K562 (cell line): ENCODE results near the gene PLD6. TPM values are rescaled to one million over a fixed set of nuclear protein-coding genes. Genes with fewer than 3 reads are reported as not detected.

ENCODE experiments used
- ATAC-seq: fragments of 200-7000 bp; cut with Tn5 transposase; 3 replicates; pipeline ENCODE4 v1.9.1; 2020; ENCODE audit warnings: moderate library complexity
- BruUV-seq: library from RNA; stranded (reverse); fragments of 400-500 nt; replicated peaks from 2 replicates; lab custom pipeline; 2021; lab: Mats Ljungman, UMichigan
- CTCF ChIA-PET: fragments of 300-600 bp; formaldehyde crosslinking; extraction: SDS; loops from one replicate; lab custom pipeline; 2021; ENCODE audit warnings: low intra/inter-chr PET ratio; lab: Yijun Ruan, JAX
- POLR2A ChIA-PET: fragments of 300-600, 350-650 bp; sonication (Branson Sonifier 250); formaldehyde crosslinking; extraction: SDS; loops from one replicate; lab custom pipeline; 2021; ENCODE audit warnings: antibody characterized with exemption, inconsistent platforms; lab: Yijun Ruan, JAX
- DNase-seq, 4 experiments: peaks; one replicate each; pipeline versions ENCODE4 v3.0.0 to v3.0.0-alpha.2; 2011 to 2018; ENCODE audit warnings: low spot score in 3 of 4, mixed read lengths in 3 of 4; ENCODE audit errors: extremely low read depth in 1 of 4
- FAIRE-seq: peaks from 2 replicates; lab custom pipeline; 2011; peaks lifted over from hg19 to GRCh38; lab: Jason Lieb, UNC
- H2AFZ ChIP-seq: 2 replicates; pipeline ENCODE4 v1.6.0; 2011; ENCODE audit warnings: low read depth, low read length, control low read depth, inconsistent platforms
- H3K27ac ChIP-seq: fragments of 200-600 bp; 3 replicates; pipeline ENCODE4 v1.8.0; 2011; ENCODE audit warnings: low read depth, mild to moderate bottlenecking, control low read depth, inconsistent platforms, low read length, moderate library complexity, mixed read lengths; ENCODE audit errors: extremely low read depth
- H3K27me3 ChIP-seq, 2 experiments: fragments of 300-600 bp in 1 of 2; 2 replicates in 1 of 2; 3 replicates in 1 of 2; pipeline versions ENCODE4 v1.6.0 to v1.8.0; 2011; ENCODE audit warnings: inconsistent platforms in 2 of 2, low read length in 2 of 2, mild to moderate bottlenecking in 1 of 2, mixed read lengths in 1 of 2, moderate library complexity in 1 of 2; ENCODE audit not compliant: control insufficient read depth in 2 of 2, insufficient read depth in 2 of 2
- H3K36me3 ChIP-seq: fragments of 300-600 bp; 3 replicates; pipeline ENCODE4 v1.8.0; 2011; ENCODE audit warnings: mild to moderate bottlenecking, low read length, inconsistent platforms; ENCODE audit not compliant: control insufficient read depth, insufficient read depth
- H3K4me1 ChIP-seq, 2 experiments: fragments of 200-600 bp in 1 of 2; replicated peaks in 1 of 2; 2 replicates in 1 of 2; 3 replicates in 1 of 2; pipeline versions ENCODE4 v1.5.1 to v1.8.0; 2011; ENCODE audit warnings: inconsistent platforms in 2 of 2, low read length in 2 of 2, mild to moderate bottlenecking in 1 of 2, mixed read lengths in 1 of 2, moderate library complexity in 1 of 2; ENCODE audit not compliant: control insufficient read depth in 2 of 2, insufficient read depth in 2 of 2
- H3K4me2 ChIP-seq: 2 replicates; pipeline ENCODE4 v1.6.1; 2011; ENCODE audit warnings: low read length, control low read depth, inconsistent platforms, mixed read lengths; ENCODE audit not compliant: insufficient read depth
- H3K4me3 ChIP-seq: fragments of 200-600 bp; sonication (generic), shearing (Covaris generic); 2 replicates; pipeline ENCODE4 v1.5.1; 2016; ENCODE audit warnings: control low read depth, inconsistent platforms
- H3K79me2 ChIP-seq: fragments of 200-600 bp; 3 replicates; pipeline ENCODE4 v1.8.0; 2011; ENCODE audit warnings: low read length, inconsistent platforms; ENCODE audit not compliant: control insufficient read depth, insufficient read depth
- H3K9ac ChIP-seq, 2 experiments: 2 replicates each; pipeline versions ENCODE4 v1.6.0 to v1.6.1; 2011; ENCODE audit warnings: low read depth in 2 of 2, low read length in 2 of 2, control low read depth in 1 of 2, inconsistent platforms in 1 of 2, mild to moderate bottlenecking in 1 of 2, mixed read lengths in 1 of 2; ENCODE audit not compliant: insufficient read depth in 1 of 2
- H3K9me1 ChIP-seq: one replicate; pipeline ENCODE4 v1.6.0; 2011; ENCODE audit warnings: inconsistent platforms, mild to moderate bottlenecking, low read length, moderate library complexity; ENCODE audit not compliant: control insufficient read depth, insufficient read depth
- H3K9me3 ChIP-seq: replicated peaks from 2 replicates; pipeline ENCODE4 v1.5.1; 2011; ENCODE audit warnings: low read depth, low read length, inconsistent platforms; ENCODE audit not compliant: control insufficient read depth, insufficient read depth
- H4K20me1 ChIP-seq: replicated peaks from 2 replicates; pipeline ENCODE4 v1.6.1; 2011; ENCODE audit warnings: low read length, inconsistent platforms, mixed read lengths; ENCODE audit not compliant: control insufficient read depth, insufficient read depth
- CC2D1A ChIP-seq: fragments of 450-650 bp; IDR thresholded peaks from 2 replicates; pipeline ENCODE4 v1.6.1; 2017; ENCODE audit warnings: mild to moderate bottlenecking
- CTCF ChIP-seq, 3 experiments: IDR thresholded peaks in 2 of 3; conservative IDR thresholded peaks in 1 of 3; 2 replicates each; pipeline ENCODE4 v1.5.1; 2011 to 2012; ENCODE audit warnings: low read length in 3 of 3, mild to moderate bottlenecking in 3 of 3, control low read depth in 2 of 3, improper control_type of control experiment in 1 of 3, inconsistent platforms in 1 of 3, low read depth in 1 of 3, mixed read lengths in 1 of 3, moderate library complexity in 1 of 3; ENCODE audit not compliant: insufficient read depth in 2 of 3
- FOSL1 ChIP-seq: fragments of 200-800 bp; sonication (Bioruptor generic); conservative IDR thresholded peaks from 2 replicates; pipeline ENCODE4 v1.6.1; 2016; ENCODE audit warnings: missing genetic modification characterization, missing compliant biosample characterization
- HDAC1 ChIP-seq, 2 experiments: fragments of 450-650 bp; IDR thresholded peaks; 2 replicates each; pipeline ENCODE4 v1.6.1; 2016 to 2017; ENCODE audit warnings: inconsistent platforms in 1 of 2, mild to moderate bottlenecking in 1 of 2, moderate library complexity in 1 of 2
- LEF1 ChIP-seq: fragments of 450-650 bp; IDR thresholded peaks from 2 replicates; pipeline ENCODE4 v1.6.1; 2016; ENCODE audit warnings: mild to moderate bottlenecking
- NFIX ChIP-seq: fragments of 250-450 bp; sonication (Bioruptor Pico); IDR thresholded peaks from 2 replicates; pipeline ENCODE4 v1.4.0; 2020; ENCODE audit warnings: low read depth, mild to moderate bottlenecking, moderate library complexity
- NR1H2 ChIP-seq: sonication (generic); formaldehyde crosslinking; IDR thresholded peaks from 2 replicates; pipeline ENCODE4 v1.4.0; 2020; ENCODE audit warnings: mild to moderate bottlenecking, missing genetic modification reagents
- RBBP5 ChIP-seq: fragments of 200-600 bp; sonication (generic); IDR thresholded peaks from 2 replicates; pipeline ENCODE4 v1.6.1; 2012; ENCODE audit warnings: borderline replicate concordance, mild to moderate bottlenecking, low read length, control low read depth, inconsistent platforms; ENCODE audit not compliant: insufficient read depth, poor library complexity, severe bottlenecking
- SIN3A ChIP-seq, 2 experiments: fragments of 150-350 bp in 1 of 2; IDR thresholded peaks; 2 replicates each; pipeline ENCODE4 v1.6.1; 2011 to 2016; ENCODE audit warnings: borderline replicate concordance in 2 of 2, low read depth in 2 of 2, low read length in 2 of 2, mild to moderate bottlenecking in 2 of 2, moderate library complexity in 2 of 2; ENCODE audit not compliant: control insufficient read depth in 1 of 2
- SNAPC5 ChIP-seq: fragments of 250-450 bp; sonication (Bioruptor Pico); IDR thresholded peaks from 2 replicates; pipeline ENCODE4 v1.8.0; 2021; ENCODE audit warnings: moderate library complexity, mild to moderate bottlenecking, inconsistent platforms
- SNRNP70 ChIP-seq: fragments of 200-400 bp; formaldehyde crosslinking; optimal IDR thresholded peaks from 2 replicates; pipeline ENCODE3; 2017; ENCODE audit warnings: low read depth, low read length
- ZBTB7A ChIP-seq: IDR thresholded peaks from 2 replicates; pipeline ENCODE4 v1.6.1; 2011; ENCODE audit warnings: low read depth, mild to moderate bottlenecking, low read length, moderate library complexity, borderline replicate concordance; ENCODE audit not compliant: control insufficient read depth
- ZNF324 ChIP-seq: fragments of 250-450 bp; sonication (Bioruptor Pico); IDR thresholded peaks from 2 replicates; pipeline ENCODE4 v1.4.0; 2020; ENCODE audit warnings: mild to moderate bottlenecking
- ZNF695 ChIP-seq: fragments of 450-650 bp; formaldehyde crosslinking; IDR thresholded peaks from 2 replicates; pipeline ENCODE4 v1.4.0; 2020; ENCODE audit warnings: mild to moderate bottlenecking, moderate library complexity
- ZNF830 ChIP-seq: fragments of 250-450 bp; sonication (Bioruptor Pico); IDR thresholded peaks from 2 replicates; pipeline ENCODE4 v1.5.0; 2021; ENCODE audit warnings: mild to moderate bottlenecking
- WGBS: fragments of 100-300 bp; shearing (Covaris generic); methylation state at CpG from one replicate; pipeline ENCODE4 v1.1.6; 2016; ENCODE audit warnings: low coverage, mixed read lengths; ENCODE audit not compliant: insufficient coverage; ENCODE audit errors: missing lambda C conversion rate; 5-methylcytosine and 5-hydroxymethylcytosine counted together
- in situ Hi-C: fragments of 300-500 bp; cut with MboI; formaldehyde crosslinking; loops from 4 replicates; pipeline ENCODE4 v1.15.0; 2018; ENCODE audit warnings: inconsistent platforms, mixed read lengths
- intact Hi-C: fragments of 100-400 bp; cut with micrococcal nuclease; formaldehyde crosslinking; loops from 2 replicates; pipeline ENCODE4 v1.14.2; 2022
- polyA plus RNA-seq, 8 experiments: library from polyadenylated mRNA; depleted of rRNA in 4 of 8; stranded (reverse) in 5 of 8; unstranded in 3 of 8; fragments of >200 nt; fragmentation: Nextera tagmentation in 2 of 8; fragmentation: Illumina TruSeq in 1 of 8; extraction: Ambion mirVana in 2 of 8; extraction: Trizol in 1 of 8; gene quantifications; 2 replicates each; pipeline versions ENCODE4 v1.2.1 to v1.2.3, GENCODE V29; 2011 to 2014; ENCODE audit warnings: inconsistent platforms in 1 of 8, missing spikeins in 1 of 8
- total RNA-seq, 7 experiments: library from RNA; depleted of rRNA in 6 of 7; stranded (reverse); fragments of >200 nt in 6 of 7; fragmentation: Illumina TruSeq in 2 of 7; extraction: Trizol in 2 of 7; gene quantifications; 2 replicates each; pipeline versions ENCODE4 v1.2.1 to v1.2.3, GENCODE V29; 2011 to 2021; ENCODE audit warnings: low replicate concordance in 1 of 7

The PLD6 gene
- total and polyA plus RNA-seq, 9 of the 15 experiments (the other 6 are each of a cell fraction or from before 2014, with no cell fraction given), result 3.6 to 15.6 (median 10.0) TPM

- FAIRE-seq (no peak), DNase-seq (no peak)
- H3K79me2 ChIP-seq, result no peaks in the 10 kb centered on the region
- ChIA-PET POLR2A (no interaction called here), CTCF (no interaction called here)
- intact Hi-C loops, result no loop called here
- no peaks in the 10 kb centered on the region for H4K20me1 ChIP-seq
- no peaks in the 10 kb centered on the region for H3K9me3 ChIP-seq
- peaks cover 45% of the 10 kb centered on the region; the same call in 2 of the 3 replicates for H3K36me3 ChIP-seq
- no peak overlapping the region for H3K4me3 ChIP-seq
- H3K9ac ChIP-seq, result no peak overlapping the region; a peak in 1 of 4 replicates
- BruUV-seq, result no TSS peak
- H2AFZ ChIP-seq, result no peak overlapping the region
- in situ Hi-C loops, result no loop called here
- no peak overlapping the region for H3K4me2 ChIP-seq
- no peaks in the 10 kb centered on the region for H3K27me3 ChIP-seq
- TF ChIP-seq ZNF830 (CRISPR knock-in tag) (no peak), CC2D1A (no peak)
- TF ChIP-seq, all 486 proteins: peak for 0
- Histone ChIP-seq H3K27ac (no peak overlapping the region), H3K4me1 (no peaks in the 10 kb centered on the region; a peak in 1 of 5 replicates), H3K9me1 (no peaks in the 10 kb centered on the region)
- no peak for ATAC-seq
- 85% methylated on average over 6 of the region's 8 CpGs for WGBS
Observed at GRCh38 chr17:17151962-17152361, 54.2 kb downstream of the PLD6 start.

- FAIRE-seq (no peak), ATAC-seq (no peak)
- H2AFZ ChIP-seq, result no peak overlapping the region
- no peak overlapping the region for H3K4me3 ChIP-seq
- no peaks in the 10 kb centered on the region for H3K27me3 ChIP-seq
- intact Hi-C loops, result no loop called here
- WGBS, result 90% methylated on average over 3 of the region's 3 CpGs
- TF ChIP-seq NFIX (no peak), NR1H2 (CRISPR knock-in tag) (no peak), ZNF324 (CRISPR knock-in tag) (no peak), SIN3A (IDR thresholded peaks at IDR 0.05; ENCODE audit: borderline replicate concordance in 2 of 2, control insufficient read depth in 1 of 2, low read depth in 2 of 2, low read length in 2 of 2) (no peak), CTCF (IDR thresholded peaks at IDR 0.05 in 2 of 3, conservative IDR thresholded peaks at IDR 0.05 in 1 of 3; ENCODE audit: insufficient read depth in 2 of 3, low read depth in 1 of 3, low read length in 3 of 3) (no peak), ZNF695 (CRISPR knock-in tag) (no peak), SNAPC5 (CRISPR knock-in tag) (no peak), LEF1 (no peak), SNRNP70 (no peak), RBBP5 (no peak), FOSL1 (tag) (no peak), ZBTB7A (no peak), HDAC1 (IDR thresholded peaks at IDR 0.05) (no peak)
- TF ChIP-seq, all 486 proteins: peak for 0
- H3K9ac ChIP-seq, result no peak overlapping the region
- H3K9me3 ChIP-seq, result no peaks in the 10 kb centered on the region
- no peak overlapping the region for H3K4me2 ChIP-seq
- H3K9me1 ChIP-seq, result no peaks in the 10 kb centered on the region
- H3K4me1 ChIP-seq, result no peaks in the 10 kb centered on the region; a peak in 1 of 5 replicates
- peaks cover 46% of the 10 kb centered on the region; the same call in 2 of the 3 replicates for H3K36me3 ChIP-seq
- no peak for DNase-seq
- POLR2A ChIA-PET, result no interaction called here
- no peaks in the 10 kb centered on the region for H3K79me2 ChIP-seq
- in situ Hi-C loops, result no loop called here
- CTCF ChIA-PET, result no interaction called here
- H4K20me1 ChIP-seq, result no peaks in the 10 kb centered on the region
- no peak overlapping the region for H3K27ac ChIP-seq
- BruUV-seq, result no TSS peak
Observed at GRCh38 chr17:17151541-17151940, 54.6 kb downstream of the PLD6 start.
